PFSK-1 (cell line): Measurements from ENCODE around the gene IP6K1.

Source experiments
- FOXP2 ChIP-seq: optimal IDR thresholded peaks from 2 replicates; pipeline ENCODE3; 2011; ENCODE audit warnings: borderline replicate concordance, control low read depth, inconsistent platforms; ENCODE audit not compliant: insufficient read depth; ENCODE audit errors: extremely low read length, extremely low read depth
- POLR2AphosphoS5 ChIP-seq: IDR thresholded peaks from 2 replicates; pipeline ENCODE4 v1.6.1; 2012; ENCODE audit warnings: low read depth, mild to moderate bottlenecking, control low read depth, low read length, moderate library complexity
- REST ChIP-seq, 2 experiments: IDR thresholded peaks; 2 replicates each; pipeline versions ENCODE4 v1.6.1 to v1.8.0; 2011 to 2012; ENCODE audit warnings: low read depth in 2 of 2, low read length in 2 of 2, control low read depth in 1 of 2, inconsistent platforms in 1 of 2, mild to moderate bottlenecking in 1 of 2, moderate library complexity in 1 of 2; ENCODE audit not compliant: insufficient read depth in 1 of 2
- SIN3A ChIP-seq: IDR thresholded peaks from 2 replicates; pipeline ENCODE4 v1.6.1; 2012; ENCODE audit warnings: mild to moderate bottlenecking, low read length, moderate library complexity, borderline replicate concordance; ENCODE audit not compliant: insufficient read depth
- TAF1 ChIP-seq: IDR thresholded peaks from 2 replicates; pipeline ENCODE4 v1.6.1; 2012; ENCODE audit warnings: low read length, control low read depth, borderline replicate concordance; ENCODE audit not compliant: insufficient read depth

IP6K1 gene

GRCh38 chr3:49747792-49748480 is 38.4 kb downstream of the IP6K1 start:
- TF ChIP-seq TAF1 (no peak), REST (IDR thresholded peaks at IDR 0.05; ENCODE audit: insufficient read depth in 1 of 2, low read depth in 2 of 2, low read length in 2 of 2) (no peak), POLR2AphosphoS5 (no peak), SIN3A (no peak), FOXP2 (no peak)

GRCh38 chr3:49745986-49746385 is 40.4 kb downstream of the IP6K1 start:
- no peak for TF ChIP-seq FOXP2

- TF ChIP-seq REST (IDR thresholded peaks at IDR 0.05; ENCODE audit: insufficient read depth in 1 of 2, low read depth in 2 of 2, low read length in 2 of 2), result no peak
- no peak for TF ChIP-seq POLR2AphosphoS5
- TF ChIP-seq SIN3A, result no peak
- TF ChIP-seq TAF1, result no peak
- TF ChIP-seq FOXP2, result no peak
Measured at GRCh38 chr3:49740427-49740826, 45.9 kb downstream of the IP6K1 start.

- TF ChIP-seq REST (IDR thresholded peaks at IDR 0.05; ENCODE audit: insufficient read depth in 1 of 2, low read depth in 2 of 2, low read length in 2 of 2) (no peak), FOXP2 (no peak), TAF1 (no peak), SIN3A (no peak), POLR2AphosphoS5 (no peak)
Measured at GRCh38 chr3:49738067-49738713, 48.2 kb downstream of the IP6K1 start.

GRCh38 chr3:49734752-49735151 is 51.6 kb downstream of the IP6K1 start:
- TF ChIP-seq REST (IDR thresholded peaks at IDR 0.05; ENCODE audit: insufficient read depth in 1 of 2, low read depth in 2 of 2, low read length in 2 of 2), result no peak
- TF ChIP-seq TAF1, result no peak
- no peak for TF ChIP-seq FOXP2
